Stromal cell of bone marrow (primary cell): ENCODE data around the gene MC3R.

Experiments
- DNase-seq: peaks from one replicate; pipeline ENCODE4 v3.0.0-alpha.2; 2012; ENCODE audit warnings: low read depth

Gene MC3R

GRCh38 chr20:56249956-56250355 is 1.4 kb downstream of the MC3R start:
- DNase-seq = no peak

DNA sequence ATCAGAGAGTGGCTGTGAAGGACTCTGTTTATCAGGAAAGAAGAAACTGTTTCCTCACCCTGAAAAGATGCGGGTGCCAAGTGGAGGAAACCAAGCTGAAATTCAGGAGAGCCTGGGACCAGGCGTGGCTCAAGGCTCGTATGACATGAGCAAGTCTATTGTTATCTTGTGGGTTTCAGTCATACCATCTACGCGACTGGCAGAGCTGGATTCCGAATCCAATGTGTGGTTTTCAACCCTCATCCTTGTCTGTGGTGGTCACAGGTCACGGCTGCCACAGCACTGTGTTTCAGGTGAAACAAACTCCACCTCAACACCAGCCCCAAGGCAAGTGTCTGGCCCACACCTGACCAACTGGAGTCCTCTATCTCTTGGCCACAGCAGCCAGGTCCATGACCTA is 9.1 kb downstream of the MC3R start:
- DNase-seq = no peak

DNA sequence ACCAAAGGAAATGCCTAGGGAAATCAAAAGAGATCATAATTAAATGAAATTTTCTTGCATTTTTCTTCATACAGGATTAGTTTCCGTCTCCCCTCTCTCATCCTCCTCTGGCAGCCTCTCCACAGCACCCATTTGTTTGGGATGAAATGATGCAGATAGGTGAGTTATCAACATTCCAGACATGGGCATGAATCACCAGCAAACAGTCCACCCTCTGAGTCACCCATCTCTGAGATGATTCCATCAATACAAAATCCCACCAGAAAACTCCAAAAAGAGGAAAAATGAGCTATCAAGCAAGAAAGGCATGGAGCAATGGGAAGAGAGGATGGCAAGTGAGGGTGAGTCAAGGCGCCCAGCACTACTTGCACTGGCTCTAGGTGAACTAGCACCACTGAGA is 11.4 kb downstream of the MC3R start:
- DNase-seq = no peak

GRCh38 chr20:56268536-56268935 is 20.0 kb downstream of the MC3R start:
- no peak for DNase-seq

DNA sequence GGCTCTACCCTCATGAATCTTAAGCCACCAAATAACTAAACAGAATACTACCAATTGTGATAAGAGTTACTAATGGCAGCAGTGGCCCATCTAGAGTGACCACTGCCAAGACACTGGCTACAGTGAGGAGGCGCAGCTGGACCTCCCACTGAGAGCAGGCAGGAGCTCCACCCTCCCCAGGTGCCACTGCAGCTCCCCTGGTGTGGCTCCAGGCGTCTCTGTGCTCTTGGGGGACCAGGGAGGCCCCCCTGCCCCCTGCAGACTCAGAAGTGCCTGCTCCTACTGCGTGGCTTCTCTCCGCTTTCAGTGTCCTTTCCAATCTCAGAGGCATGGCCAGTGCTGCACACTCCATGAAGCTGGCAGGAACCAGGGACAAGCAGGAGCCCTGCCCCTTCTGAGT is 23.4 kb downstream of the MC3R start:
- DNase-seq = no peak

DNA sequence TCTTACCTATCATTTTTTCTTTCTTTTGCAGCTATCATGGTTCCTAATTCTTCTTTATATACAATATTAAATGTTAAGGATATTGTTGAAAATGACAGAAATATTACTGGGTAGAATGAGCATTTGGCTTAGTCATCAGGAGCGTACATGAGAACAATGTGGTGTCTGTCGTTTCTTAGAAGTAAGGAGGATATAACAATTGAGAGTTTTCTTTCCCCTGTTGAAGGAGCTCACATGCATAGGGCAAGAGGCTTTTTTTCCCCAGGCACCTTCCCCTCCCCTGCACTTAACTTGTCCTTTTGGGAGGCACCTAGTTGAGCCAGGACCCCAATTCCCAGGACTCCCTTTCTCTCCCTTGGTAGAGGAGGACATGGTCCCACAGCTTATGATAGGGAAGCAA is 25.0 kb downstream of the MC3R start:
- no peak for DNase-seq

DNA sequence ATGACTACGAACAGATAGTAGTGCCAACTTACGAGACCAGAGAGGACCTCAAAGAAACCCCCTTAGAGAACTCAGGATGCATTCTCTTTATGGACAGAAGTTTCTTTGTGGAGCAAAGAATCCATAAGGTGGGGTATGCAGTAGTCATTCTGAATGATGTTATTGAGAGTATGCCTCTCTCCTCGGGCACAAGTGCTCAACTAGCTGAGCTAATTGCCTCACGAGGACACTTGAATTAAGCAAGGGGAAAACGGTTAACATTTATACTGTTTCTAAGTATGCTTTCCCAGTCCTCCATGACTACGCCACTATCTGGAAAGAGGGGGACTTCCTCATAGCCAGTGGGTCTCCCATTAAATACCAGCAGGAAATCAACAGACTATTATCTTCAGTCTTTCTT is 25.6 kb downstream of the MC3R start:
- DNase-seq = no peak

DNA sequence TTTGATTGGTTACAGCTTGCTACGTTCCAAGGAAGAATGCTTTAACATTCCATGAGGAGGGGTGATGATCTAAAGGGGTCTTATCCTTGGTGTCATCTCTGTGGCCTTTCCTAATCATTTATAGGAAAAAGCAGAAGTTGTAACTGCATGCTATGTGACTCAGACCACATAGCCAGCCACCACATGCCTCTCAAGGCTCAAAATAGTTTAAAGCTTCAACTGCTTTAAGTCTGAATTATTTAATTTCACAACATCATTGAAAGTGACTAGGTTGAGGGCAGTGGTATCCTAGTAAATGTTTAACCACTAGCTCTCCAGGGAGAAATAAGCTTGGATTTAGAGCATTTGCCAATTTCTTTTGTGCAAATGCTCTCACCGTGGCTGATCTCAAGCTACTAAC is 29.7 kb downstream of the MC3R start:
- DNase-seq = no peak

DNA sequence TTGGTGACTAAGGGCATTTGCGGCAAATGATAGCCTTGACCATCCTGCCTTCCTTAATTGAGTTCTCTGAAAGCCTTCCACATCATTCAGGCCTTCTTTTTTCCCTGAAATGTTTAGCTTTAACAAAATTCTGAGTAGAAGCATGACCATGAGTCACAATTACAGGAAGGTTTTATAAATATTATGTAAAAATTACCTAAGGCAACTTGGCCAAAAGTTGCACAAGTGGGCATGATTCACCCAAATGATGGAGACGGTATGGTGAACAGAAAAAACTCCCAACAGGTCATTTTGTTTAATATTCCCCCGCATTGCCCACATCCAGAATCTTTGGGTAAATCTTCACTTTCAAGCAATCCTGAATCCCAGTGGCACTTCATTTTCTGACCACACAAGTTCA is 37.0 kb downstream of the MC3R start:
- peak; percentile 11 for DNase-seq

GRCh38 chr20:56289652-56290051 is 41.1 kb downstream of the MC3R start:
- no peak for DNase-seq

- no peak for DNase-seq
These were observed 50.8 kb downstream of the MC3R start for GRCh38 chr20:56299362-56299761.
